ENCODE data around the gene CXCR5. TPM values are rescaled to one million over a fixed set of nuclear protein-coding genes. Genes with fewer than 3 reads are reported as not detected.

Gene CXCR5
- total RNA-seq, 8 experiments from 2014 or later: 0.04 to 0.19 (median 0.11) TPM; not detected in 2

GRCh38 chr11:118933486-118933885, 49.8 kb downstream of the CXCR5 start:
- ATAC-seq (replicated peaks in 6 of 8): no peak
- Histone ChIP-seq H3K27ac (no peak overlapping the region), H3K4me3 (no peak overlapping the region), H3K4me1 (replicated peaks in 1 of 2) (peaks cover 5 to 7% of the 10 kb centered on the region in 2 donors)
- 10 to 81% (median 45%) methylated on average over 1 to 4 of the region's 4 CpGs; no CpG with 5 or more reads in 2 of the 10 experiments for WGBS, 10 experiments
- in situ Hi-C loops (cut with MboI; ENCODE audit: low pct_unique_long_range_greater_than_20kb in 2 of 9, low sequenced_read_pairs in 9 of 9, unreplicated experiment in 9 of 9): loop anchor here in 1 of 9 experiments (25.0 kb wide), 1 partner anchor 246 kb away; the partner anchor contains the start of gene TREH

GRCh38 chr11:118935376-118935775, 51.7 kb downstream of the CXCR5 start:
- no peak for ATAC-seq (replicated peaks in 6 of 8)
- peaks cover 19 to 20% of the 10 kb centered on the region in 2 donors for H3K4me1 ChIP-seq (replicated peaks in 1 of 2)
- WGBS, 10 experiments: 60 to 100% (median 95%) methylated on average over 1 to 8 of the region's 8 CpGs; no CpG with 5 or more reads in 1 of the 10 experiments
- in situ Hi-C loops (cut with MboI; ENCODE audit: low pct_unique_long_range_greater_than_20kb in 2 of 9, low sequenced_read_pairs in 9 of 9, unreplicated experiment in 9 of 9): loop anchor here in 1 of 9 experiments (25.0 kb wide), 1 partner anchor 248 kb away; the partner anchor contains the start of gene TREH
- no peak overlapping the region for H3K27ac ChIP-seq
- no peak overlapping the region for H3K4me3 ChIP-seq

- peak overlapping the region in 1 of 2 donors; percentile 36 for H3K27ac ChIP-seq
- peak in 3 of 8 experiments; percentile 3 to 73 (median 57) for ATAC-seq (replicated peaks in 6 of 8)
- 34 to 89% (median 72%) methylated on average over 1 to 9 of the region's 11 CpGs for WGBS, 10 experiments
- H3K4me1 ChIP-seq (replicated peaks in 1 of 2): peaks cover 20 to 21% of the 10 kb centered on the region in 2 donors
- no peak overlapping the region for H3K4me3 ChIP-seq
- in situ Hi-C loops (cut with MboI; ENCODE audit: low pct_unique_long_range_greater_than_20kb in 2 of 9, low sequenced_read_pairs in 9 of 9, unreplicated experiment in 9 of 9): loop anchor here in 1 of 9 experiments (25.0 kb wide), 1 partner anchor 251 kb away; the partner anchor contains the start of gene TREH
Measured at GRCh38 chr11:118938491-118939403, 55.1 kb downstream of the CXCR5 start.

GRCh38 chr11:118939404-118939915, 55.8 kb downstream of the CXCR5 start:
- ATAC-seq (replicated peaks in 6 of 8): peak in 5 of 8 experiments; percentile 2 to 28 (median 21)
- 15 to 60% (median 42%) methylated on average over 1 to 6 of the region's 8 CpGs; no CpG with 5 or more reads in 4 of the 10 experiments for WGBS, 10 experiments
- no peak overlapping the region for H3K4me3 ChIP-seq
- H3K4me1 ChIP-seq (replicated peaks in 1 of 2): peaks cover 20 to 21% of the 10 kb centered on the region in 2 donors
- peak overlapping the region in 1 of 2 donors; percentile 36 for H3K27ac ChIP-seq
- in situ Hi-C loops (cut with MboI; ENCODE audit: low pct_unique_long_range_greater_than_20kb in 2 of 9, low sequenced_read_pairs in 9 of 9, unreplicated experiment in 9 of 9): loop anchor here in 1 of 9 experiments (25.0 kb wide), 1 partner anchor 252 kb away; the partner anchor contains the start of gene TREH

GRCh38 chr11:118939953-118940598, 56.4 kb downstream of the CXCR5 start:
- peak; percentile 69 to 95 (median 94) for ATAC-seq (replicated peaks in 6 of 8)
- Histone ChIP-seq H3K4me1 (replicated peaks in 1 of 2) (peaks cover 20 to 21% of the 10 kb centered on the region in 2 donors), H3K4me3 (no peak overlapping the region), H3K27ac (peak overlapping the region; percentile 24 to 33)
- in situ Hi-C loops (cut with MboI; ENCODE audit: low pct_unique_long_range_greater_than_20kb in 2 of 9, low sequenced_read_pairs in 9 of 9, unreplicated experiment in 9 of 9): loop anchor here in 1 of 9 experiments (25.0 kb wide), 1 partner anchor 253 kb away; the partner anchor contains the start of gene TREH
- WGBS, 10 experiments: 20 to 80% (median 65%) methylated on average over 1 to 2 of the region's 13 CpGs; no CpG with 5 or more reads in 6 of the 10 experiments

GRCh38 chr11:118947091-118947490, 63.4 kb downstream of the CXCR5 start:
- 0 to 100% (median 65%) methylated on average over 1 of the region's 2 CpGs; no CpG with 5 or more reads in 2 of the 10 experiments for WGBS, 10 experiments
- H3K4me3 ChIP-seq: no peak overlapping the region
- no peak for ATAC-seq (replicated peaks in 6 of 8)
- H3K4me1 ChIP-seq (replicated peaks in 1 of 2): no peaks in the 10 kb centered on the region
- in situ Hi-C loops (cut with MboI; ENCODE audit: low pct_unique_long_range_greater_than_20kb in 2 of 9, low sequenced_read_pairs in 9 of 9, unreplicated experiment in 9 of 9): loop anchor here in 1 of 9 experiments (25.0 kb wide), 1 partner anchor 260 kb away; the partner anchor contains the start of gene TREH
- H3K27ac ChIP-seq: no peak overlapping the region

Other genes starting within 250 kb of the CXCR5 start
- 1 to 10 TPM in 1 of 8 experiments, under 1 TPM in 7; 0.31 to 2.4 (median 0.44) TPM for gene TREH, start 204.2 kb upstream of the CXCR5 start, total RNA-seq
- gene DDX6, start 92.7 kb upstream of the CXCR5 start, total RNA-seq: 100 to 1,000 TPM in 7 of 8 experiments, 10 to 100 TPM in 1; 82.6 to 169 (median 135) TPM
- gene BCL9L, start 42.0 kb downstream of the CXCR5 start, total RNA-seq: 10 to 100 TPM in 3 of 8 experiments, 1 to 10 TPM in 5; 3.3 to 55.5 (median 8.7) TPM
- gene UPK2, start 72.4 kb downstream of the CXCR5 start, total RNA-seq: under 1 TPM in 5 of 8 experiments, not detected in 3; 0.29 to 1.00 (median 0.45) TPM
- not detected for gene FOXR1, start 87.9 kb downstream of the CXCR5 start, total RNA-seq
- 10 to 100 TPM; 13.0 to 65.0 (median 19.8) TPM for gene CENATAC, start 114.2 kb downstream of the CXCR5 start, total RNA-seq
- 1,000 to 10,000 TPM in 7 of 8 experiments, 100 to 1,000 TPM in 1; 941 to 1,612 (median 1,244) TPM for gene RPS25, start 134.5 kb downstream of the CXCR5 start, total RNA-seq
- gene TRAPPC4, start 134.9 kb downstream of the CXCR5 start, total RNA-seq: 100 to 1,000 TPM in 4 of 8 experiments, 10 to 100 TPM in 4; 66.1 to 150 (median 105) TPM
- 10 to 100 TPM in 4 of 8 experiments, 1 to 10 TPM in 4; 6.1 to 18.8 (median 9.9) TPM for gene SLC37A4, start 147.0 kb downstream of the CXCR5 start, total RNA-seq
- gene HYOU1, start 173.3 kb downstream of the CXCR5 start, total RNA-seq: 100 to 1,000 TPM in 5 of 8 experiments, 10 to 100 TPM in 3; 85.0 to 152 (median 116) TPM
- gene VPS11, start 183.9 kb downstream of the CXCR5 start, total RNA-seq: 10 to 100 TPM; 11.8 to 39.0 (median 21.2) TPM
- 10 to 100 TPM in 5 of 8 experiments, 1 to 10 TPM in 3; 6.0 to 46.7 (median 16.1) TPM for gene HMBS, start 201.0 kb downstream of the CXCR5 start, total RNA-seq
- 10 to 100 TPM; 22.1 to 58.9 (median 36.5) TPM for gene DPAGT1, start 218.0 kb downstream of the CXCR5 start, total RNA-seq
- 10 to 100 TPM in 3 of 8 experiments, 1 to 10 TPM in 5; 4.7 to 17.7 (median 8.7) TPM for gene C2CD2L, start 223.5 kb downstream of the CXCR5 start, total RNA-seq
- 10 to 100 TPM; 13.0 to 34.0 (median 28.2) TPM for gene HINFP, start 237.7 kb downstream of the CXCR5 start, total RNA-seq